Measurements from ENCODE around the gene THBD.

THBD gene

GRCh38 chr20:23023621-23024177 is 25.8 kb downstream of the THBD start:
- ChIA-PET CTCF (no interaction called here), POLR2A (no interaction called here)
- no peak for DNase-seq (ENCODE audit: low read depth, low spot score)
- no peak for TF ChIP-seq CTCF (IDR thresholded peaks at IDR 0.05; ENCODE audit: insufficient read depth, low read length, missing control alignments)
- no peak overlapping the region for H3K4me3 ChIP-seq (ENCODE audit: low read depth, low read length)

DNA sequence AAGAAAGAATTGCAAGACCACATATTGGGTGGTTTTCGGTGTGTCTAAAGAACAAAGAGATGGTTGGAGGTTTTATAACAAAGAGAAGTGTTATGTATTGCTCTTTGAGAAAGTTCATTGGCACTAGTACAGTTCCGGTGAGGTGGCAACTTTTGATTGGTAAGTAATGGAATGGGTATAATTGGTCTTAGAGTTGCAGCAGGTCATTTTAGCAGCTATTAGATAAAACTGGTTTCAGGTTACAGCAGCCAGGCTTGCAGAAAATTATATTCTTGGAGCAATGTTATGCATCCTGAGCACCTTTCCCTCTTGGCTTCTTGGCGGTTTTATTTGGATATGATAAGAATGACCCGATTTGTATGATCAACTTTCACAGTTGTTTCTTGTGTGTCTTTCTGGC is 26.6 kb downstream of the THBD start:
- no peak overlapping the region for H3K4me3 ChIP-seq (ENCODE audit: low read depth, low read length)
- POLR2A ChIA-PET = no interaction called here
- CTCF ChIA-PET = no interaction called here
- TF ChIP-seq CTCF (IDR thresholded peaks at IDR 0.05; ENCODE audit: insufficient read depth, low read length, missing control alignments) = no peak
- no peak for DNase-seq (ENCODE audit: low read depth, low spot score)

GRCh38 chr20:23021951-23022350 is 27.5 kb downstream of the THBD start:
- no peak for DNase-seq (ENCODE audit: low read depth, low spot score)
- POLR2A ChIA-PET = no interaction called here
- TF ChIP-seq CTCF (IDR thresholded peaks at IDR 0.05; ENCODE audit: insufficient read depth, low read length, missing control alignments) = no peak
- H3K4me3 ChIP-seq (ENCODE audit: low read depth, low read length) = no peak overlapping the region
- CTCF ChIA-PET = no interaction called here

DNA sequence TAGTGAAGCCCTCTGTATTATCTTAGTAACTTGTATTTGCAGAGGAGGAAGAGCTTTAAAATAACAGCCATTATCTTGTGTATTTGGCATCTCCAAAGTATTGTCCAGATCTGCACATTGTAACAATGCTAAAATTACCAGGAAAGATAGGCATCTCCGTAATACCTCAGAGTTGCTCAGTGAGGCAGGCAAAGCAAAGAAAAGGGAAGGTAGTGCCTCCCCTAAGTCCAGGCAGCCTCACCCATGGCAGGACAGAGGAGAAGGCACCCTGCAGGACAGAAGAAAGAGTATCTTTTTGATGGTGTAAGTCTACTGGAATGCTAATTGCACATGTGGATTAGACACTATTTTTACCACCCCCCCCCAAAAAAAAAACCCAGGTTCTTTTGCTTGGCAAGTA is 27.9 kb downstream of the THBD start:
- ChIA-PET CTCF (interaction anchor here (0.7 kb wide), 1 partner anchor 329 kb away, joined by 3 read pairs; no protein-coding TSS in a partner anchor), POLR2A (no interaction called here)
- TF ChIP-seq CTCF (IDR thresholded peaks at IDR 0.05; ENCODE audit: insufficient read depth, low read length, missing control alignments) = no peak
- DNase-seq (ENCODE audit: low read depth, low spot score) = no peak
- H3K4me3 ChIP-seq (ENCODE audit: low read depth, low read length) = no peak overlapping the region

GRCh38 chr20:23020230-23021018 is 29.0 kb downstream of the THBD start:
- no peak for TF ChIP-seq CTCF (IDR thresholded peaks at IDR 0.05; ENCODE audit: insufficient read depth, low read length, missing control alignments)
- DNase-seq (ENCODE audit: low read depth, low spot score) = no peak
- ChIA-PET CTCF (interaction anchor here (0.7 to 1.4 kb wide), 2 partner anchors 214 to 328 kb away, joined by 3 to 4 read pairs; no protein-coding TSS in a partner anchor), POLR2A (no interaction called here)
- H3K4me3 ChIP-seq (ENCODE audit: low read depth, low read length) = no peak overlapping the region

DNA sequence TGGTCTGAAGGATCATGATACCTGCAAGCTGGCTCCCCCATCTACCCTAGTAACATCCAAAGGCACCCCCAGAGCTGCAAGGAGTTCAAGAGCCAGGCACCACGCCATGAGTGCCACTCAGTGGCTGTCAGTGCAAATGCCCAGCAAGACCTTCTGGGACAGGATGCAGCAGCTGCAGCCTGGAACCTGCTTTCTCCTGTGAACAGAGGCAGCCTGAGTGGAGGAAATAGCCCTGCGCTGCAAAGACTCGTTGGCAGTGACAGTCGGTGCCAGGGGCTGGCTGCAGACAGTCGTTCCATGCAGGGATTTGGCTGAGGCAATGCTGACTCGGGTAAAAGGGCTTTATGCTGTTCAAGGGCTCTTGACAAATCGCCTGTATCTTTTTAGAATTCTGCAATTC is 30.1 kb downstream of the THBD start:
- CTCF ChIA-PET = interaction anchor here (1.4 to 1.9 kb wide), 2 partner anchors 215 to 327 kb away, joined by 4 read pairs; no protein-coding TSS in a partner anchor
- POLR2A ChIA-PET = no interaction called here
- TF ChIP-seq CTCF (IDR thresholded peaks at IDR 0.05; ENCODE audit: insufficient read depth, low read length, missing control alignments) = no peak
- no peak overlapping the region for H3K4me3 ChIP-seq (ENCODE audit: low read depth, low read length)
- DNase-seq (ENCODE audit: low read depth, low spot score) = no peak
